ENCODE data around the gene P2RX3. TPM values are rescaled to one million over a fixed set of nuclear protein-coding genes. Genes with fewer than 3 reads are reported as not detected.

Gene P2RX3
- total and polyA plus RNA-seq, 2 of the 8 experiments (the other 6 are each of a cell fraction or from before 2014, with no cell fraction given): 0.45 to 0.47 TPM

GRCh38 chr11:57307666-57308270 lies 30.4 kb upstream of the P2RX3 start:
- H3K79me2 ChIP-seq (ENCODE audit: control insufficient read depth in 1 of 2, insufficient read depth in 2 of 2, low read length in 2 of 2): peaks cover 0 to 58% of the 10 kb centered on the region in 2 experiments; a peak in 2 of 4 replicates
- peaks cover 28% of the 10 kb centered on the region for H3K79me1 ChIP-seq (ENCODE audit: low read depth, low read length)
- no peak overlapping the region for H3K4me3 ChIP-seq (ENCODE audit: extremely low read depth in 1 of 4, insufficient read depth in 2 of 4, low read depth in 3 of 4, low read length in 4 of 4)
- H2BK15ac ChIP-seq (ENCODE audit: low read length): no peak overlapping the region
- H2BK12ac ChIP-seq (ENCODE audit: low read depth, low read length): no peak overlapping the region
- FAIRE-seq: no peak
- POLR2A ChIA-PET (ENCODE audit: partially characterized antibody): interaction anchor here (0.7 to 45.7 kb wide), 5 partner anchors 0 to 117 kb away, joined by 3 to 1279 read pairs (median 5); partner anchors contain the start of genes P2RX3, SSRP1 and TNKS1BP1
- H4K8ac ChIP-seq (ENCODE audit: extremely low read depth, insufficient read depth, low read length): no peak overlapping the region
- H3K9ac ChIP-seq (replicated peaks in 1 of 4; ENCODE audit: extremely low read depth in 1 of 4, low read depth in 3 of 4, low read length in 3 of 4): no peak overlapping the region
- H3K36me3 ChIP-seq (ENCODE audit: control insufficient read depth in 2 of 4, insufficient read depth in 4 of 4, low read length in 3 of 4): peaks cover 7 to 45% (median 21%) of the 10 kb centered on the region in 4 experiments
- H2BK5ac ChIP-seq (ENCODE audit: low read depth, low read length): no peak overlapping the region
- no peak overlapping the region for H4K91ac ChIP-seq (replicated peaks; ENCODE audit: insufficient read length, low read length)
- H3K14ac ChIP-seq (ENCODE audit: insufficient read length): no peak overlapping the region
- H2BK20ac ChIP-seq (ENCODE audit: low read length): no peak overlapping the region
- TF ChIP-seq HDAC6 (IDR thresholded peaks at IDR 0.05; ENCODE audit: low read depth, low read length) (no peak), POLR2AphosphoS5 (IDR thresholded peaks at IDR 0.05; ENCODE audit: low read depth, low read length) (0 out of 2 replicates have a peak, but pooled peaks have one; percentile 2), MAFK (IDR thresholded peaks at IDR 0.05; ENCODE audit: low read depth, low read length) (no peak)
- peaks cover 10 to 24% (median 14%) of the 10 kb centered on the region in 4 experiments for H3K4me1 ChIP-seq (replicated peaks in 1 of 4; ENCODE audit: control insufficient read depth in 3 of 4, insufficient read depth in 4 of 4, low read length in 3 of 4)
- H3K27me3 ChIP-seq (replicated peaks in 1 of 4; ENCODE audit: control insufficient read depth in 3 of 4, extremely low read depth in 1 of 4, insufficient read depth in 3 of 4, low read length in 3 of 4): no peaks in the 10 kb centered on the region
- no peak overlapping the region for H2AFZ ChIP-seq (ENCODE audit: low read length)
- H3K18ac ChIP-seq (ENCODE audit: extremely low read depth, low read length): no peak overlapping the region
- DNase-seq (ENCODE audit: low read depth in 1 of 2, low spot score in 2 of 2): no peak
- H3K23me2 ChIP-seq (ENCODE audit: low read depth, low read length): peaks cover 4% of the 10 kb centered on the region; the same call in 1 of the 2 replicates
- CTCF ChIA-PET (ENCODE audit: partially characterized antibody): interaction anchor here (1.1 to 3.0 kb wide), 2 partner anchors 12 to 14 kb away, joined by 3 to 15 read pairs; no protein-coding TSS in a partner anchor
- no peak overlapping the region for H3K56ac ChIP-seq (replicated peaks; ENCODE audit: insufficient read length, low read depth, low read length)
- no peak overlapping the region for H2BK120ac ChIP-seq (replicated peaks; ENCODE audit: low read depth, low read length)
- H2AK5ac ChIP-seq (ENCODE audit: low read depth, low read length): no peak overlapping the region
- no peak overlapping the region for H4K5ac ChIP-seq (ENCODE audit: insufficient read length, low read depth, low read length)
- peaks cover 11 to 16% of the 10 kb centered on the region in 2 experiments for H4K20me1 ChIP-seq (replicated peaks in 1 of 2; ENCODE audit: control insufficient read depth in 1 of 2, insufficient read depth in 2 of 2, low read length in 2 of 2)
- WGBS, 2 experiments (ENCODE audit: extremely low coverage in 1 of 2, insufficient coverage in 1 of 2, insufficient read length in 1 of 2, insufficient replicate concordance in 2 of 2, low coverage in 1 of 2, low lambda C conversion rate in 2 of 2, missing lambda C conversion rate in 1 of 2): 90% methylated on average over 7 of the region's 7 CpGs; no CpG with 5 or more reads in 1 of the 2 experiments
- no peak overlapping the region for H3K4me2 ChIP-seq (ENCODE audit: insufficient read depth in 1 of 2, low read depth in 2 of 2, low read length in 2 of 2)
- no peaks in the 10 kb centered on the region for H3K9me3 ChIP-seq (ENCODE audit: insufficient read depth in 2 of 2, low read depth in 1 of 2, low read length in 1 of 2)
- no peak overlapping the region for H3K27ac ChIP-seq (ENCODE audit: low read depth, low read length)
- no peak overlapping the region for H3K23ac ChIP-seq (ENCODE audit: insufficient read length)
- H3K4ac ChIP-seq (replicated peaks; ENCODE audit: insufficient read length, low read depth, low read length): no peak overlapping the region

Data from H1 (cell line).